Bronchial epithelial cell (primary cell): ENCODE data around the gene MTCH1. TPM values are rescaled to one million over a fixed set of nuclear protein-coding genes. Genes with fewer than 3 reads are reported as not detected.
A peak's percentile ranks its signal among the peaks of the same experiment; 100 is the strongest.
"Not testable (repeated sequence)": the region's sequence is repeated elsewhere in the genome, so short reads cannot be mapped to it uniquely, and the experiment has no call there.

Experiments used
- DNase-seq: peaks from one replicate; pipeline ENCODE4 v3.0.0-alpha.2; 2010; ENCODE audit warnings: low read depth
- FAIRE-seq: peaks from 2 replicates; lab custom pipeline; 2011; peaks lifted over from hg19 to GRCh38; lab: Jason Lieb, UNC
- H3K27me3 ChIP-seq: 2 replicates; pipeline ENCODE4 v1.5.1; 2011; ENCODE audit warnings: low read length; ENCODE audit not compliant: control insufficient read depth, insufficient read depth
- H3K36me3 ChIP-seq: 2 replicates; pipeline ENCODE4 v1.5.1; 2011; ENCODE audit warnings: low read length; ENCODE audit not compliant: control insufficient read depth, insufficient read depth
- H3K4me3 ChIP-seq: 2 replicates; pipeline ENCODE4 v1.5.1; 2011; ENCODE audit warnings: mild to moderate bottlenecking, low read depth, low read length, control low read depth
- total RNA-seq: library from RNA; depleted of rRNA; stranded (reverse); fragments of >200 nt; gene quantifications from 2 replicates; pipeline ENCODE4 v1.2.1, GENCODE V29; 2014
- TF ChIP-seq, protein P1 (sequence below): IDR thresholded peaks from 2 replicates; pipeline ENCODE4 v1.5.1; 2011; ENCODE audit warnings: mild to moderate bottlenecking, moderate library complexity, low read length, control low read depth, inconsistent platforms; ENCODE audit not compliant: insufficient read depth, severe bottlenecking

Gene MTCH1
- total RNA-seq, 1 donor from 2014 or later = 156 TPM

GRCh38 chr6:36953931-36954261 is 32.1 kb downstream of the MTCH1 start:
- TF ChIP-seq, protein P1, sequence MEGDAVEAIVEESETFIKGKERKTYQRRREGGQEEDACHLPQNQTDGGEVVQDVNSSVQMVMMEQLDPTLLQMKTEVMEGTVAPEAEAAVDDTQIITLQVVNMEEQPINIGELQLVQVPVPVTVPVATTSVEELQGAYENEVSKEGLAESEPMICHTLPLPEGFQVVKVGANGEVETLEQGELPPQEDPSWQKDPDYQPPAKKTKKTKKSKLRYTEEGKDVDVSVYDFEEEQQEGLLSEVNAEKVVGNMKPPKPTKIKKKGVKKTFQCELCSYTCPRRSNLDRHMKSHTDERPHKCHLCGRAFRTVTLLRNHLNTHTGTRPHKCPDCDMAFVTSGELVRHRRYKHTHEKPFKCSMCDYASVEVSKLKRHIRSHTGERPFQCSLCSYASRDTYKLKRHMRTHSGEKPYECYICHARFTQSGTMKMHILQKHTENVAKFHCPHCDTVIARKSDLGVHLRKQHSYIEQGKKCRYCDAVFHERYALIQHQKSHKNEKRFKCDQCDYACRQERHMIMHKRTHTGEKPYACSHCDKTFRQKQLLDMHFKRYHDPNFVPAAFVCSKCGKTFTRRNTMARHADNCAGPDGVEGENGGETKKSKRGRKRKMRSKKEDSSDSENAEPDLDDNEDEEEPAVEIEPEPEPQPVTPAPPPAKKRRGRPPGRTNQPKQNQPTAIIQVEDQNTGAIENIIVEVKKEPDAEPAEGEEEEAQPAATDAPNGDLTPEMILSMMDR = no peak
- FAIRE-seq = no peak
- no peak overlapping the region for H3K4me3 ChIP-seq
- H3K27me3 ChIP-seq = no peaks in the 10 kb centered on the region
- DNase-seq = no peak
- no peaks in the 10 kb centered on the region for H3K36me3 ChIP-seq

DNA sequence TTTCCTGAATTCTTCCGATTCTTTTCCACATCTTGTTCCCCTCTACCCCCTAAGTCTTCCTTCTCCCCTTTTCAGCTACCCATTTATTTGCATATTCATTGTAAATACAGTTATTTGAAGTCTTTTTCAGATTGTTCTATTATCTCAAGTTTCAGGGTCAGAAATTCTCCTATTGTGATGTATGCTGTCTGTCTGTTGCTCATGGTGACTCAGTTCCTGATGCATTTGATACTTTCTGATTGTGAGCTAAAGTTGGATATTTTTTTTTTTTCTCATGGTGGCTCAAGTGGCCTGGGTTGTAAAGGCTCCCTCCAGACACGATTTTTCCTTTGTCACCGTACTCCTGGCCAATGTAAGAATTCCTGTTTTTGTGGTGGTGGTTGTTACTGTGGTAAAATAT is 36.4 kb downstream of the MTCH1 start:
- H3K4me3 ChIP-seq = no peak overlapping the region
- FAIRE-seq (no peak), DNase-seq (peak; percentile 86)
- TF ChIP-seq, protein P1 = no peak
- H3K36me3 ChIP-seq = no peaks in the 10 kb centered on the region
- no peaks in the 10 kb centered on the region for H3K27me3 ChIP-seq

DNA sequence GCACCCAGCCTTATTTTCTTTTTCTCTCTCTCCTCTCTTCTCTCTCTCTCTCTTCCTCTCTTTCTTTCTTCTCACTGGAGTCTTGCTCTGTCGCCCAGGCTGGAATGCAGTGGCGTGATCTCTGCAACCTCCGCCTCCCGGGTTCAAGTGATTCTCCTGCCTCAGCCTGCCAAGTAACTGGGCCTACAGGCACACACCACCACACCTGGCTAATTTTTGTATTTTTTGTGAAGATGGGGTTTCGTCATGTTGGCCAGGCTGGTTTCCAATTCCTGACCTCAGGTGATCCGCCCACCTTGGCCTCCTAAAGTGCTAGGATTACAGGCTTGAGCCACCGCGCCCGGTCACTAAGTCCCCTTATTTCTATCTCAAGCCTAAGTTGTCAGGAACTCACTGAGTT is 36.9 kb downstream of the MTCH1 start:
- not testable (repeated sequence) for H3K27me3 ChIP-seq, DNase-seq, H3K4me3 ChIP-seq, H3K36me3 ChIP-seq, FAIRE-seq

DNA sequence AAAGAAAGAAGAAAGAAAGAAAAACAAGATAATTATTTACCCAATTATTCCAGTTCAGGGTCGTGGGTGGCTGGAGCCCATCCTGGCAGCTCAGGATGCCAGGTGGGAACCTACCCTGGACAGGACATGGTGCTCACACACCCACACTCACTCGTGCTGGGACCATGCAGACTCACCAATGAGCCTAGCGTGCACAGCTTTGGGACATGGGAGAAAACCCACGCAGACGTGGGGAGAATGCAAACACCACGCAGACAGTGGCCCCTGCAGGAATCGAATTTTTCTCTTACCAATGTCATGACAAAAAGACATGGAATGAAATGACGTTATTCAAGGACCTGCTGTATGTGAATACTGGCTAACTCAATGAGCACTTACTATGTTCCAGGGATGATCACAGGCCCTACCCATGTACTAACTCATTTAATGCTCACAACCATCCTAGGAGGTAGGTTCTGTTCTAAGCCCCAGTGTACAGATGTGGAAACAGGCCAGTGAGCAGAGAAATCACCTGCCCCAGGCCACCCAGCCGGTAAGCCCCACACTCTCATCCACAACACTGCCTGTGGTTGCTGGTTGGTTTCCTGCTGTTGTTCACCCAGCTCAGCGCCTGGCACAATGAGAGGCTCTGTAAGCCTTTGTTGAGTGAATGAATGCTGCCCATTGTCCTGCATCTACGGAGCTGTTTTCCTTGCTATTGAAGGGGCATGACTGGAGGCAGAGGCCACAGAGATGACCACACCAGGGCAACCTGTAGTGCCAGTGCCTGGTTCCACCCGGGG is 38.2 kb downstream of the MTCH1 start:
- H3K27me3 ChIP-seq = peaks cover 2% of the 10 kb centered on the region
- H3K4me3 ChIP-seq = no peak overlapping the region
- FAIRE-seq = no peak
- no peak for DNase-seq
- TF ChIP-seq, protein P1 = no peak
- no peaks in the 10 kb centered on the region for H3K36me3 ChIP-seq

- TF ChIP-seq, protein P1 = no peak
- FAIRE-seq = no peak
- no peak for DNase-seq
Measured at GRCh38 chr6:36946526-36946925, 39.5 kb downstream of the MTCH1 start.

GRCh38 chr6:36945301-36945700 is 40.7 kb downstream of the MTCH1 start:
- no peak for DNase-seq
- H3K36me3 ChIP-seq = no peaks in the 10 kb centered on the region
- FAIRE-seq = no peak
- H3K4me3 ChIP-seq = no peak overlapping the region
- TF ChIP-seq, protein P1 = no peak
- peaks cover 2% of the 10 kb centered on the region for H3K27me3 ChIP-seq

More at GRCh38 chr6:36946526-36946925, 39.5 kb downstream of the MTCH1 start:
- Histone ChIP-seq H3K36me3 (no peaks in the 10 kb centered on the region), H3K4me3 (no peak overlapping the region), H3K27me3 (peaks cover 2% of the 10 kb centered on the region)
